Measurements from ENCODE around the gene ZNF507.
A peak's percentile ranks its signal among the peaks of the same experiment; 100 is the strongest.

Gene ZNF507

GRCh38 chr19:32339988-32340874, 5.2 kb upstream of the ZNF507 start:
- CTCF ChIA-PET, result interaction anchor here (0.7 kb wide), 1 partner anchor 450 kb away, joined by 3 read pairs; no protein-coding TSS in a partner anchor
- TF ChIP-seq CTBP1 (IDR thresholded peaks at IDR 0.05; ENCODE audit: borderline replicate concordance) (no peak), PKNOX1 (IDR thresholded peaks at IDR 0.05) (0 out of 2 replicates have a peak, but pooled peaks have one; percentile 27), HDGF (IDR thresholded peaks at IDR 0.05; ENCODE audit: borderline replicate concordance) (no peak), BHLHE40 (IDR thresholded peaks at IDR 0.05; ENCODE audit: borderline replicate concordance) (no peak), SP1 (IDR thresholded peaks at IDR 0.05) (no peak), SUZ12 (IDR thresholded peaks at IDR 0.05) (no peak), LEF1 (IDR thresholded peaks at IDR 0.05; ENCODE audit: borderline replicate concordance) (no peak), FOXM1 (IDR thresholded peaks at IDR 0.05; ENCODE audit: borderline replicate concordance) (no peak)

GRCh38 chr19:32342695-32343094, 2.7 kb upstream of the ZNF507 start:
- no peak for DNase-seq (ENCODE audit: extremely low spot score)
- POLR2A ChIA-PET, result no interaction called here
- CTCF ChIA-PET, result no interaction called here
- TF ChIP-seq FOXM1 (IDR thresholded peaks at IDR 0.05; ENCODE audit: borderline replicate concordance) (no peak), HDGF (IDR thresholded peaks at IDR 0.05; ENCODE audit: borderline replicate concordance) (no peak), CTBP1 (IDR thresholded peaks at IDR 0.05; ENCODE audit: borderline replicate concordance) (no peak), L3MBTL2 (conservative IDR thresholded peaks at IDR 0.05) (no peak), TARDBP (IDR thresholded peaks at IDR 0.05) (no peak), NFRKB (IDR thresholded peaks at IDR 0.05) (no peak), FOXA1 (IDR thresholded peaks at IDR 0.05) (no peak), ZNF384 (IDR thresholded peaks at IDR 0.05) (no peak), SUZ12 (IDR thresholded peaks at IDR 0.05) (no peak), PKNOX1 (IDR thresholded peaks at IDR 0.05) (no peak), ARNT (IDR thresholded peaks at IDR 0.05) (no peak), ELF4 (IDR thresholded peaks at IDR 0.05) (no peak), LEF1 (IDR thresholded peaks at IDR 0.05; ENCODE audit: borderline replicate concordance) (no peak), SP1 (IDR thresholded peaks at IDR 0.05) (no peak)

More at GRCh38 chr19:32339988-32340874, 5.2 kb upstream of the ZNF507 start:
- peak; percentile 61 for DNase-seq (ENCODE audit: extremely low spot score)
- POLR2A ChIA-PET, result no interaction called here

- no peak for DNase-seq (ENCODE audit: extremely low spot score)
- POLR2A ChIA-PET, result no interaction called here
- CTCF ChIA-PET, result no interaction called here
- no peak for TF ChIP-seq PKNOX1 (IDR thresholded peaks at IDR 0.05)
- TF ChIP-seq SUZ12 (IDR thresholded peaks at IDR 0.05), result no peak
- TF ChIP-seq NFRKB (IDR thresholded peaks at IDR 0.05), result no peak
- no peak for TF ChIP-seq CTBP1 (IDR thresholded peaks at IDR 0.05; ENCODE audit: borderline replicate concordance)
- no peak for TF ChIP-seq ARNT (IDR thresholded peaks at IDR 0.05)
- no peak for TF ChIP-seq FOXA1 (IDR thresholded peaks at IDR 0.05)
Measured at GRCh38 chr19:32343550-32344262, 1.7 kb upstream of the ZNF507 start.

GRCh38 chr19:32346901-32347300, 1.5 kb downstream of the ZNF507 start:
- TF ChIP-seq LEF1 (IDR thresholded peaks at IDR 0.05; ENCODE audit: borderline replicate concordance), result no peak
- no peak for DNase-seq (ENCODE audit: extremely low spot score)
- ChIA-PET POLR2A (interaction anchor here (2.0 kb wide), 1 partner anchor 10 kb away, joined by 5 read pairs; no protein-coding TSS in a partner anchor), CTCF (no interaction called here)

- CTCF ChIA-PET, result no interaction called here
- POLR2A ChIA-PET, result no interaction called here
- TF ChIP-seq SUZ12 (IDR thresholded peaks at IDR 0.05) (no peak), BHLHE40 (IDR thresholded peaks at IDR 0.05; ENCODE audit: borderline replicate concordance) (no peak), FOXM1 (IDR thresholded peaks at IDR 0.05; ENCODE audit: borderline replicate concordance) (no peak), FOXA1 (IDR thresholded peaks at IDR 0.05) (no peak), ELF4 (IDR thresholded peaks at IDR 0.05) (no peak), HDGF (IDR thresholded peaks at IDR 0.05; ENCODE audit: borderline replicate concordance) (no peak), NFRKB (IDR thresholded peaks at IDR 0.05) (no peak), LEF1 (IDR thresholded peaks at IDR 0.05; ENCODE audit: borderline replicate concordance) (no peak), PKNOX1 (IDR thresholded peaks at IDR 0.05) (no peak), ARNT (IDR thresholded peaks at IDR 0.05) (no peak)
- DNase-seq (ENCODE audit: extremely low spot score), result no peak
Measured at GRCh38 chr19:32347573-32347972, 2.2 kb downstream of the ZNF507 start.

- ChIA-PET POLR2A (no interaction called here), CTCF (no interaction called here)
- TF ChIP-seq CTBP1 (IDR thresholded peaks at IDR 0.05; ENCODE audit: borderline replicate concordance) (no peak), L3MBTL2 (conservative IDR thresholded peaks at IDR 0.05) (no peak), HDGF (IDR thresholded peaks at IDR 0.05; ENCODE audit: borderline replicate concordance) (no peak), FOXA1 (IDR thresholded peaks at IDR 0.05) (no peak), TARDBP (IDR thresholded peaks at IDR 0.05) (no peak), ZNF384 (IDR thresholded peaks at IDR 0.05) (no peak)
- no peak for DNase-seq (ENCODE audit: extremely low spot score)
Measured at GRCh38 chr19:32349051-32349450, 3.6 kb downstream of the ZNF507 start.

All from HEK293T (cell line).